ENCODE measurements around the gene SOS2.
"Not testable (repeated sequence)": the region's sequence is repeated elsewhere in the genome, so short reads cannot be mapped to it uniquely, and the experiment has no call there.

Gene SOS2

DNA sequence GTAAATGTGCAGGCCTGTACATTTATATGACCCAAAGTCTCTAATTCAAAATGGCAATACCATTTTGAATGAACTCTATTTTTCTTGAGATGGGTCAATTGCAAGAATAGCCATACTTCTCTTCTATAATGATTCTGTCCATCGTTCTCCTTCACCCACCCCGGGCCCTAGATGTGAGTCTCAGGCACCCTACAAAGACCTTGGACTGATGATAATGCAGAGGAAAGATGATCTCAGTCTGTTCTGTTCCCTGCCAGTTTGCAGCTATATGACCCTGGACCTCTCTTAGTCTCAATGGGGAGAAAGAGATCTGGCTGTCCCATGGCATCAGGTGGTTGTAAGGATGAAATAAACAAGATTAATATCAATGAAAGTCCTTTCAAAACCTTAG lies 145.1 kb downstream of the SOS2 start:
- no peak overlapping the region for H3K27ac ChIP-seq

DNA sequence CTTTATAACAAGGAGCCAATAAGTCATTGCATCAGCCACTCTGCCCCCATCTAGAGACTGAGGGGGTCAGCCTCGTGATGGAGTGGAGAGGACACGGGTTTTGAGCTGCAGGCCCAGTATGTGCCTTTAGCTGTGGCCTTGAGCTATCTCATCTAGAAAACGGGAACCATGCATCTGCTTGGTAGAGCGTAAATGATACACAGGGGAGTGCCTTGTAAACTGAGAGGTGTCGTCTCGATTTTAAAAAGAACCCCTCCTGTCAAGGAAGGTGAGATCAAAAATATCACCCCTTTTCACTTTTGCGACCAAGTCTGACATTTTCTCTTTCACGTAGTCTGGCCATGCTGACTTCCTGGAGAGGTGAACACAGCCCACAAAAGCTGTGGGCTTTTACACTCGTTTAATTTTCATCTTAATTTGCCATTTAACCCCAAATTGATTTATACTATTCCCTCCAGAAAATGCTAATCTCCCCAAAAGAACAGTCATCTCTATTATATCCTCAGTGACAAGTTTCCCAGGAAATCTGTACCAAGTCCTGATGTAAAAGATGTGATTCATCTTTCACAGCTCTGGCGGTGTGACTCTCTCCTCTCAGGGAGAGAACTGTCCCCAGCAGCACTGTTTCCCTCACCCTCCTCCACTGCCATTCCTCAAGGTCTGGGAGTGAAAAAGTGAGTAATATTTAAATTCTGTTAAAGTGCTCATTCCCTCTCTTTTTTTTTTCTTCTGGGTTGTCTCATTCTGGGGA lies 145.6 kb downstream of the SOS2 start:
- no peak overlapping the region for H3K27ac ChIP-seq
- TF ChIP-seq, protein P1, sequence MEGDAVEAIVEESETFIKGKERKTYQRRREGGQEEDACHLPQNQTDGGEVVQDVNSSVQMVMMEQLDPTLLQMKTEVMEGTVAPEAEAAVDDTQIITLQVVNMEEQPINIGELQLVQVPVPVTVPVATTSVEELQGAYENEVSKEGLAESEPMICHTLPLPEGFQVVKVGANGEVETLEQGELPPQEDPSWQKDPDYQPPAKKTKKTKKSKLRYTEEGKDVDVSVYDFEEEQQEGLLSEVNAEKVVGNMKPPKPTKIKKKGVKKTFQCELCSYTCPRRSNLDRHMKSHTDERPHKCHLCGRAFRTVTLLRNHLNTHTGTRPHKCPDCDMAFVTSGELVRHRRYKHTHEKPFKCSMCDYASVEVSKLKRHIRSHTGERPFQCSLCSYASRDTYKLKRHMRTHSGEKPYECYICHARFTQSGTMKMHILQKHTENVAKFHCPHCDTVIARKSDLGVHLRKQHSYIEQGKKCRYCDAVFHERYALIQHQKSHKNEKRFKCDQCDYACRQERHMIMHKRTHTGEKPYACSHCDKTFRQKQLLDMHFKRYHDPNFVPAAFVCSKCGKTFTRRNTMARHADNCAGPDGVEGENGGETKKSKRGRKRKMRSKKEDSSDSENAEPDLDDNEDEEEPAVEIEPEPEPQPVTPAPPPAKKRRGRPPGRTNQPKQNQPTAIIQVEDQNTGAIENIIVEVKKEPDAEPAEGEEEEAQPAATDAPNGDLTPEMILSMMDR (conservative IDR thresholded peaks at IDR 0.05): no peak

More for the DNA sequence above, 145.1 kb downstream of the SOS2 start:
- TF ChIP-seq, protein P1 (conservative IDR thresholded peaks at IDR 0.05): no peak

DNA sequence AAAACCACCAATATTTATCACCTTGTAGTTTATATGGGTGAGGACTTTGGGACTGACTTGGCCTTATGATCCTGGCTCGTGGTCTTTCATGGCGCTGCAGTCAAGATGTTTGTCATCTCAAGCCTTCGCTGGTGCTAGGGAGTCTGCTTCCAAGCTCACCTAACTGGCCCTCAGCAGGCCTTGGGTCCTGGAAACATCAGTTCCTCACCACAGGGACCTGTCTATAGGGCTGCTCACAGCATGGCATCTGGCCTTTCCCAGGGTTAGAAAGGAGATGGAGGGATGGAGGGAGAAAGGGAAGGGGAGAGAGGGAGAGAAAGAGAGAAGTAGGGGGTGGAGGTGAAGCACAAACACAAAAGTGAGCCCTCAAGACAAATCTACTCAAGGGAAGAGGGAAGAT lies 146.7 kb downstream of the SOS2 start:
- TF ChIP-seq, protein P1 (conservative IDR thresholded peaks at IDR 0.05): no peak
- no peak overlapping the region for H3K27ac ChIP-seq

DNA sequence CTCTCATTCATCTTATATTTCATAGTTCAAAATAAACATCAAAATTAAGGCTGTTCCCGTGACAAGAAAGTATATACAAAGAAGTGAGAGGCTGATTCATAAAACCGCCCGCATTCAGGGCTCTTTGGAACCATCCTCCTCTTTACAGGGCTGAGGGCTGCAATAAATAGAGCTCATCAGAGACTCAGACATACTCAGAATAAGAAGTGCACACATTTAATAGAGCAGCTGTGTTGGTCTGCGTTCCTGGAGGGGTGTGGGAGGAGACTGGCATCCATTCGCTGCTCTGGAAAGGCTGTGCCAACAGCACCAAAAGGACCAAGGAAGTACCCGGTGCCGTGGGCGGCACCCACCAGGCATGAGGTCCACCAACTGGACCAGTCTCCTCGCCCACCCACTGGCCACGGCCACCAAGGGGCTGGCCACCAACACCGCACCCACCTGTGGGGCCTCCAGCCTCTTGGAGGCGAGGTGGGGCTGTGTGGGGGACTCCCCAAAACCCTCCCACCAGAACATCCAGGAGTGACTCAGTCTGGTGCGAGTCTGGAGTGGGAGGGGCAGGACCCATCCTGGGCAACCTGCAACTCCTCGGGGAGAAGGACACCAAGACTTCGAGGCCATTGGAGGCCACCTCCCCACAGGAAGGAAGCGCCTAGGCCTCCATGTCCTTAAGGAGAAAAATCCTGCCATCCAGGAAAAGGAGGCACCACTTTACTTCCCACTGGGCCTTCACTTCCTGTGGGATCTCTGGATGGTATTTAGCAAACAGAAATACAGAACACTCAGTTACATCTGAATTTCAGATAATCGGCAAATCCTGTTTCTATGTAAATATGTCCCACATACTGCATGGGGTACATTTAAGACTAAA lies 147.7 kb downstream of the SOS2 start:
- H3K27ac ChIP-seq: no peak overlapping the region
- TF ChIP-seq, protein P1 (conservative IDR thresholded peaks at IDR 0.05): no peak

DNA sequence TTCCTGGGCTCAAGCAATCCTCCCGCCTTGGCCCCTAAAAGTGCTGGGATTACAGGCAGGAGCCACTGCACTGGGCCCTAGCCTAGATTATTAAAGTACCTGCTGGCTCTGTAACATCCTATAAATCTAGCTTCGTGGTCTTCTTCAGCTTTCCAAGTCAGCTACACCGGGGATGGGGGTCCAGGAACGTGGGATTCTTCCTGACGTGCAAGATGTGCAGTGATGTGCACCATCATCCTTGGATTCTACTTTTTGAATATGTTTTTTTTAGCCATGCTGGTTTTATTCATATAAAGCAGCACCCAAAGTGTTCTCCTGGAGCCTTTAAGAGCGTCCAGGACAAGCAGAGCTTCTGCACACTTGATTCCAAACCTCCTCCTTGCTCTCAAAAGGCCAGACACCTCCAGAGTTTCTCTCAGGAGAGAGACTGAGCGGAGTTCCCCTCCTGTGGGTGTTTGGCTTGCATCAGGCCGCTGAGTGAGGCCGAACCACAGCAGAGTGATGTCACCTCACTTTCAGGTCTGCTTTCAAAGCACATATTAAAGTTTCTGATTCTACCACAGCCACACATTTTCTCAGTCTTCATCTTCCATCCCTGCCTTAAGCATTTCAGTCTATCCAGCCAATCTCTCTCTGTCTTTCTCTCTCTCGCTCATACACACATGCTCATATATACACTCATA lies 148.5 kb downstream of the SOS2 start:
- TF ChIP-seq, protein P1 (conservative IDR thresholded peaks at IDR 0.05): no peak
- no peak overlapping the region for H3K27ac ChIP-seq

DNA sequence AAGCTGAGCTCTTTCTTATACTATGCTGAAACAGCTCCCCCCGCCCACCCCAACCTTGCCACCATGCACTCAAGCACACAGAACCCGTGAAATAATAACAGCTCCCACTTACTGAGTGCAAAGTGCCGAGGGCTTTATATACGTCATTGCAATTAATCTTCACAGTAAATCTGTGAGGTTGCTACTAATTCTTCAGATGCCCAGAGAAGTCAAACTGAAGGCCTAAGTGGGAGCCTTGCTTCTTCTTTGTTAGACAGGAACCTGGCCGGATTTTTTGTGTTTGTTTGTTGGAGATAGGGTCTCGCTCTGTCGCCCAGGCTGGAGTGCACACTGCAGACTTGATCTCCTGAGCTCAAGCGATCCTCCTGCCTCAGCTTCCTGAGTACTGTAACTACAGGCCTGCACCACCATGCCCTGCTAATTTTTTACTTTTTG lies 149.1 kb downstream of the SOS2 start:
- TF ChIP-seq, protein P1 (conservative IDR thresholded peaks at IDR 0.05): no peak
- no peak overlapping the region for H3K27ac ChIP-seq

DNA sequence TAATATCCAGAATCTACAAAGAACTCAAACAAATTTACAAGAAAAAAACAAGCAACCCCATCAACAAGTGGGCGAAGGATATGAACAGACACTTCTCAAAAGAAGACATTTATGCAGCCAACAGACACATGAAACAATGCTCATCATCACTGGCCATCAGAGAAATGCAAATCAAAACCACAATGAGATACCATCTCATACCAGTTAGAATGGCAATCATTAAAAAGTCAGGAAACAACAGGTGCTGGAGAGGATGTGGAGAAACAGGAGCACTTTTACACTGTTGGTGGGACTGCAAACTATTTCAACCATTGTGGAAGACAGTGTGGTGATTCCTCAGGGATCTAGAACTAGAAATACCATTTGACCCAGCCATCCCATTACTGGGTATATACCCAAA lies 152.3 kb downstream of the SOS2 start:
- H3K27ac ChIP-seq: not testable (repeated sequence)

DNA sequence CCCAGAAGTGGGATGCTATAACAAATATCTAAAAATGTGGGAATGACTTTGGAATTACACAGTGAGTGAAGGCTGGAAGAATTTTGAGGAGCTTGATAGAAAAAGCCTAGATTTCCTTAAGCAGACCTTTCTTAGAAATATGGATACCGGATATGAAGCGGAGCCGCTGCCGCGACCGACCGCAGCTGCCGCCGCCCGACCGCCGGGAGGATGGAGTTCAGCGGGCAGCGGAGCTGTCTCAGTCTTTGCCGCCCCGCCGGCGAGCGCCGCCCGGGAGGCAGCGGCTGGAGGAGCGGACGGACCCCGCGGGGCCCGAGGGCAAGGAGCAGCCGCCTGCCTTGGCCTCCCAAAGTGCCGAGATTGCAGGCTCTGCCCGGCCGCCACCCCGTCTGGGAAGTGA lies 157.7 kb downstream of the SOS2 start:
- H3K27ac ChIP-seq: not testable (repeated sequence)
